SJCRH30 (cell line): ENCODE results near the gene TIMM10B. TPM values are rescaled to one million over a fixed set of nuclear protein-coding genes. Genes with fewer than 3 reads are reported as not detected.
"Not testable (repeated sequence)": the region's sequence is repeated elsewhere in the genome, so short reads cannot be mapped to it uniquely, and the experiment has no call there.

Experiments used
- DNase-seq, 2 experiments: peaks; one replicate each; pipeline ENCODE4 v3.0.0-alpha.2; 2015 to 2020
- H3K27ac ChIP-seq: fragments of 250-450 bp; sonication (Bioruptor Pico); 2 replicates; pipeline ENCODE4 v1.5.1; 2020; ENCODE audit warnings: mild to moderate bottlenecking, moderate library complexity
- H3K27me3 ChIP-seq: fragments of 250-450 bp; sonication (Bioruptor Pico); 2 replicates; pipeline ENCODE4 v1.5.1; 2020; ENCODE audit warnings: mild to moderate bottlenecking, moderate library complexity
- H3K36me3 ChIP-seq: fragments of 250-450 bp; sonication (Bioruptor Pico); 2 replicates; pipeline ENCODE4 v1.5.1; 2020; ENCODE audit warnings: mild to moderate bottlenecking, moderate library complexity
- H3K4me1 ChIP-seq: fragments of 250-450 bp; sonication (Bioruptor Pico); 2 replicates; pipeline ENCODE4 v1.5.1; 2020; ENCODE audit warnings: mild to moderate bottlenecking, moderate library complexity
- H3K4me3 ChIP-seq: fragments of 250-450 bp; sonication (Bioruptor Pico); 2 replicates; pipeline ENCODE4 v1.5.1; 2020; ENCODE audit warnings: mild to moderate bottlenecking, moderate library complexity
- H3K9me3 ChIP-seq: fragments of 250-450 bp; sonication (Bioruptor Pico); replicated peaks from 2 replicates; pipeline ENCODE4 v1.5.1; 2020; ENCODE audit warnings: mild to moderate bottlenecking, moderate library complexity
- total RNA-seq: library from RNA; depleted of rRNA; stranded (reverse); fragments of >200 nt; shearing (Covaris generic); gene quantifications from 2 replicates; pipeline ENCODE4 v1.2.3, GENCODE V29; 2014; rRNA removed

The TIMM10B gene
- total RNA-seq, 1 experiment from 2014 or later = 40.9 TPM

- Histone ChIP-seq H3K27me3 (no peaks in the 10 kb centered on the region), H3K9me3 (no peaks in the 10 kb centered on the region), H3K4me3 (no peak overlapping the region), H3K4me1 (no peaks in the 10 kb centered on the region), H3K36me3 (peaks cover 3% of the 10 kb centered on the region; the same call in 1 of the 2 replicates), H3K27ac (no peak overlapping the region)
- DNase-seq = peak in 1 of 2 experiments; percentile 49
Observed at GRCh38 chr11:6505577-6506240, 24.4 kb downstream of the TIMM10B start.

GRCh38 chr11:6516865-6517264 is 35.6 kb downstream of the TIMM10B start:
- Histone ChIP-seq H3K9me3 (0 out of 2 replicates have a peak, but pooled peaks cover 4% of the 10 kb centered on the region), H3K27ac (no peak overlapping the region), H3K4me3 (no peak overlapping the region), H3K27me3 (no peaks in the 10 kb centered on the region), H3K36me3 (no peaks in the 10 kb centered on the region), H3K4me1 (no peaks in the 10 kb centered on the region)
- no peak for DNase-seq

GRCh38 chr11:6520265-6520664 is 39.0 kb downstream of the TIMM10B start:
- no peaks in the 10 kb centered on the region for H3K9me3 ChIP-seq
- H3K4me1 ChIP-seq = no peaks in the 10 kb centered on the region
- H3K27ac ChIP-seq = no peak overlapping the region
- no peaks in the 10 kb centered on the region for H3K27me3 ChIP-seq
- H3K4me3 ChIP-seq = no peak overlapping the region
- no peak for DNase-seq
- H3K36me3 ChIP-seq = no peaks in the 10 kb centered on the region

- H3K27ac ChIP-seq, DNase-seq, H3K9me3 ChIP-seq, H3K27me3 ChIP-seq, H3K36me3 ChIP-seq, H3K4me1 ChIP-seq, H3K4me3 ChIP-seq: not testable (repeated sequence)
Observed at GRCh38 chr11:6521946-6522345, 40.6 kb downstream of the TIMM10B start.

GRCh38 chr11:6523253-6523652 is 42.0 kb downstream of the TIMM10B start:
- DNase-seq = no peak
- Histone ChIP-seq H3K9me3 (no peaks in the 10 kb centered on the region), H3K4me1 (no peaks in the 10 kb centered on the region), H3K4me3 (no peak overlapping the region), H3K36me3 (no peaks in the 10 kb centered on the region), H3K27ac (no peak overlapping the region), H3K27me3 (no peaks in the 10 kb centered on the region)

- no peaks in the 10 kb centered on the region for H3K36me3 ChIP-seq
- no peak overlapping the region for H3K4me3 ChIP-seq
- H3K4me1 ChIP-seq = no peaks in the 10 kb centered on the region
- H3K9me3 ChIP-seq = no peaks in the 10 kb centered on the region
- DNase-seq = no peak
- no peaks in the 10 kb centered on the region for H3K27me3 ChIP-seq
- no peak overlapping the region for H3K27ac ChIP-seq
Observed at GRCh38 chr11:6526411-6527135, 45.3 kb downstream of the TIMM10B start.

GRCh38 chr11:6529266-6529665 is 48.0 kb downstream of the TIMM10B start:
- Histone ChIP-seq H3K27me3 (no peaks in the 10 kb centered on the region), H3K36me3 (no peaks in the 10 kb centered on the region), H3K4me3 (no peak overlapping the region), H3K9me3 (no peaks in the 10 kb centered on the region), H3K27ac (no peak overlapping the region), H3K4me1 (no peaks in the 10 kb centered on the region)
- DNase-seq = no peak

- Histone ChIP-seq H3K27me3 (no peaks in the 10 kb centered on the region), H3K4me3 (no peak overlapping the region), H3K9me3 (no peaks in the 10 kb centered on the region), H3K27ac (no peak overlapping the region), H3K4me1 (no peaks in the 10 kb centered on the region), H3K36me3 (no peaks in the 10 kb centered on the region)
- DNase-seq = no peak
Observed at GRCh38 chr11:6530848-6531247, 49.5 kb downstream of the TIMM10B start.

- peak; percentile 19 to 69 for DNase-seq
- H3K36me3 ChIP-seq = no peaks in the 10 kb centered on the region
- no peaks in the 10 kb centered on the region for H3K4me1 ChIP-seq
Observed at GRCh38 chr11:6531267-6531752, 50.0 kb downstream of the TIMM10B start.

More at GRCh38 chr11:6531267-6531752, 50.0 kb downstream of the TIMM10B start:
- Histone ChIP-seq H3K4me3 (no peak overlapping the region), H3K27me3 (no peaks in the 10 kb centered on the region), H3K9me3 (no peaks in the 10 kb centered on the region), H3K27ac (no peak overlapping the region)

Other genes with a start within 250 kb of the TIMM10B start
- gene FHIP1B, start 246.9 kb upstream of the TIMM10B start, total RNA-seq = 16.2 and 17.2 TPM in 2 replicates
- not detected in 2 replicates for gene CNGA4, start 242.4 kb upstream of the TIMM10B start, total RNA-seq
- gene CCKBR, start 221.7 kb upstream of the TIMM10B start, total RNA-seq = 0.24 TPM in 1 of 2 replicates, not detected in the other
- not detected in 2 replicates for gene CAVIN3, start 161.0 kb upstream of the TIMM10B start, total RNA-seq
- gene SMPD1, start 91.0 kb upstream of the TIMM10B start, total RNA-seq = 12.0 and 13.0 TPM in 2 replicates
- gene APBB1, start 62.4 kb upstream of the TIMM10B start, total RNA-seq = 19.6 and 20.2 TPM in 2 replicates
- gene HPX, start 40.5 kb upstream of the TIMM10B start, total RNA-seq = not detected in 2 replicates
- gene TRIM3, start 7.6 kb upstream of the TIMM10B start, total RNA-seq = 10.0 and 15.6 TPM in 2 replicates
- 39.5 and 40.1 TPM in 2 replicates for gene ARFIP2, start 170 bp upstream of the TIMM10B start, total RNA-seq
- 3.5 and 4.7 TPM in 2 replicates for gene DNHD1, start 15.8 kb downstream of the TIMM10B start, total RNA-seq
- gene RRP8, start 122.1 kb downstream of the TIMM10B start, total RNA-seq = 15.8 and 15.9 TPM in 2 replicates
- gene ILK, start 122.3 kb downstream of the TIMM10B start, total RNA-seq = 73.7 and 81.4 TPM in 2 replicates
- 68.1 and 82.0 TPM in 2 replicates for gene TAF10, start 130.7 kb downstream of the TIMM10B start, total RNA-seq
- 8.1 and 8.7 TPM in 2 replicates for gene TPP1, start 137.9 kb downstream of the TIMM10B start, total RNA-seq
- 9.5 and 9.6 TPM in 2 replicates for gene DCHS1, start 174.3 kb downstream of the TIMM10B start, total RNA-seq
- 44.2 and 45.5 TPM in 2 replicates for gene MRPL17, start 201.8 kb downstream of the TIMM10B start, total RNA-seq